Forelimb muscle (tissue), 1 donor: ENCODE results near the gene OPA1. TPM values are rescaled to one million over a fixed set of nuclear protein-coding genes. Genes with fewer than 3 reads are reported as not detected.
"Not testable (repeated sequence)": the region's sequence is repeated elsewhere in the genome, so short reads cannot be mapped to it uniquely, and the experiment has no call there.

Experiments used
- DNase-seq: peaks from one replicate; pipeline ENCODE4 v3.0.0-alpha.2; 2013; ENCODE audit warnings: low read depth
- polyA plus RNA-seq: library from polyadenylated mRNA; unstranded; fragments of 120-200 nt; gene quantifications from one replicate; pipeline ENCODE4 v1.2.1, GENCODE V29; 2013; ENCODE audit not compliant: insufficient read length

OPA1 gene
- polyA plus RNA-seq, 1 donor: 47.9 TPM

DNA sequence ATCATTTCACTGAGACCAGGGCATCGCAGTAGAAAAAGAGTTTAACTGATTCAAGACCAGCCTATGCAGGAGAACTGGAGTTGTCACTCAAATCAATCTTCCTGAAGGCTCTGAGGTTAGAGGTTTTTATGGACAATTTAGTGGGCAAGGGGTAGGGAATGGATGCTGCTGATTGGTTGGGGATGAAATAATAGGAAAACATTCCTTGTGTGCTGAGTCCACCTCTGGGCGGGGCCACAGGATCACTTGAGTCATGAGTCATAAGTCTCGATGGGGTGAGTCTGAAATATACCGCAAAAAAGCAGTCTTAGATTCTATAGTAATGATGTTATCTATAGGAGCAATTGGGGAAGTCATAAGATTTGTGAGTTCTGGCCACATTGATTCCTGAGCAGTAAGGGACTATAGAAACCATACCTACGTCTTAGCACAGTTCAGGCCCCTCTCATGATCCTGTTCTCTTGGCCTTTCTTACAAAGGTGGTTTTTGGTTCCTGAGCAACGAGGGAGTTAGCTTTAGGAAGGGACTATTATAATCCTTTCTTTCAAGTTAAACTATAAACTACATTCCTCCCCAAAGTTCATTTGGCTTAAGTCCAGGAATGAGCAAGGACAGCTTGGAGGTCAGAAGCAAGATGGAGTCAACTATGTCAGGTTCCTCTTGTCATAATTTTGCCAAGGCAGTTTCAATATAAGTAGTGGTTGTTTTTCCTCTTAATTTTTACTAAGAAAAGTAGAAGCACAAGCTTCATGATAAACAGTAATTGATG is 2.7 kb upstream of the OPA1 start:
- DNase-seq: no peak

GRCh38 chr3:193593668-193594030 is 641 bp downstream of the OPA1 start:
- peak; percentile 9 for DNase-seq

DNA sequence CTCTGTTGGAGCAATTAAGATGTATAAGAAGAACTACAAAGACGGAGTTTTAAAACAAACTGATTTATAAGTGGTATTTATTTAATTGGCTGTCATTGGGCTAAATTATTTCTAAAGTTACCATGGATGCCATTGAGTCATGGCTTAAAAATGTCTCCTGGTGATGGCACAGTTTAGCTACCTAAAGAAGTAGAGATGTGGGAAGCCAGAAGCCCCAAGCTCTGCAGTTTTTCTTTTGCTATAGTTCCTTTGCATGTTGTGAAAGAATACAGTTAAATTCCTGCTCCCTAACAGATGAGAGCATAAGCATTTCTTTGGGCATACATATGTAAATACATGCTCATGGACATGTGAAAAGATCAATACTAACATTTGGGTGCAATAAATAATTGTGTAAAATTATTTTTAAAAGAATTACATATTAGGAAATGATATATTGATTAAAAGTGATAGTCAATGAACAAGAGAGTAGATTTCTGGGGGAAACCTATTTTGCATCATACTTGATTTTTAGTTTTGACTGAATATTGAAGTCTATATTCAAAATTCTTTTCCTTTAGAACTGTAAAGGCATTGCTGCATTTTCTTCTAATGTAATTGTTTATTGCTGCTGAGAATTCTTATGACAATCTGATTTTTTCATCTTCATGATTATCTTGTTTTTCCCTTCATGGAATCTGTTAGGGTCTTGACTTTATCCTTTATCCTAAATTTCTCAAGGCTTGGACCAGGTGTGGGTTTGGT is 2.1 kb downstream of the OPA1 start:
- DNase-seq: no peak

DNA sequence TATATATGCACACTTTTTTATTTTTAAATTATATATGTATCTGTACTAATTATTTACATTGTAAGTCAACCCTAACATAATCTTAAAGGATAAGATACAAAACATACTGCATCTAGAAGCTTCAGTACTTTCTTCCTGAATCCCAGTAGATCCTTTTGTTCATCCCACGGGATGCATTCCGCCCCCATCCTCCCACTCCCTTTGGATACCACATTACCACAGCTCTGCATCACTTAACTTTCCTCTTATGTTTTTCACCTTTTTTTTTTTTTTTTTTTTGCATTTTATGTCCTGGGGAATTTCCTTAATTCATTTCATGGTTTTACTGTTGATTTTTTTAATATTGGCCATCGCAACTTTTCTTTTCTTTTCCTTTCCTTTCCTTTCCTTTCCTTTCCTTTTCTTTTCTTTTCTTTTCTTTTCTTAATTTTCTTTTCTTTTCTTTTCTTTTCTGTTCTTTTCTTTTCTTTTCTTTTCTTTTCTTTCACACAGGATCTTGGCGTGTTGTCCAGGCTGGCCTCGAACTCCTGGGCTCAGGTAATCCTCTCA is 3.0 kb downstream of the OPA1 start:
- DNase-seq: no peak

- DNase-seq: no peak
Measured at GRCh38 chr3:193598202-193598601, 5.2 kb downstream of the OPA1 start.

DNA sequence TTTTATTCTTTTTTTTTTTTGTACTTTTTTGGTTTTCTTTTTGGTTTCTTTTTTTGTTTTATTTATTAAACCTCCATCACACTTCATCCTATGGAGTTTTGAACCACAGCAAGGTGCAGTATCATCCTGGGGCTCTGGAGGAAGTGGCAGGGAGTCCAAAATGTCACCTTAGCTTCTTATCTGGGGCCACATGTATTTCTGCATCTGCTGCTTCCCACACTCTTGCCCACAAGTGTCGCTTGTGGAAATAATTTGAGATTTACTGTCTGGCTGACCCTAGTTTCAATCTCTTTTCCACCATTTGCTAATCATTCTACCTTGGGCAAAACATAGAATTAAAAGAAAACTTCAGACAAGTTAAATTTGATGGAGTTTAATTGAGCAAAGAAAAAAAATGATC is 6.4 kb downstream of the OPA1 start:
- no peak for DNase-seq

GRCh38 chr3:193605876-193606275 is 12.9 kb downstream of the OPA1 start:
- no peak for DNase-seq

- not testable (repeated sequence) for DNase-seq
Measured at GRCh38 chr3:193606892-193607291, 13.9 kb downstream of the OPA1 start.

- DNase-seq: not testable (repeated sequence)
Measured at GRCh38 chr3:193610516-193610915, 17.5 kb downstream of the OPA1 start.

GRCh38 chr3:193614430-193614829 is 21.4 kb downstream of the OPA1 start:
- no peak for DNase-seq

- no peak for DNase-seq
Measured at GRCh38 chr3:193617628-193618027, 24.6 kb downstream of the OPA1 start.

DNA sequence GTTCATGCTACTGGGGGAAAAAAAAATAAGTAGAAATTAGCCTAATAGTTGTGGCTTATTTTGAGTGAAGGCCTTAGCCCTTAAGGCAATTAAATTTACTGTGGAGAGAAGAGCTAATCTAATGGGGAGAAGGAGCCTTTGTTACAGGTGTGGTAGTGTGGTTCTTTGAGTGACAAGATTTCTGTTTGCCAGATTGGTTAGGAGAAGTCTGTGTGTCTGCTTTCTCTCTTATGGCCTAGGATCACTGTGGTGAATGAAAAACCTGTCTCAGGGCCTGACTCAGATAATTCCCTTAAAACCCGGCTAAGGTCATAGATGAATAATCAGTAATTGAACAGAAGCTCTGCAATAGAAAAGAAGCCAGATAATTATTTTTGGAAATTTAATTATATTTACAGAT is 27.0 kb downstream of the OPA1 start:
- DNase-seq: no peak

DNA sequence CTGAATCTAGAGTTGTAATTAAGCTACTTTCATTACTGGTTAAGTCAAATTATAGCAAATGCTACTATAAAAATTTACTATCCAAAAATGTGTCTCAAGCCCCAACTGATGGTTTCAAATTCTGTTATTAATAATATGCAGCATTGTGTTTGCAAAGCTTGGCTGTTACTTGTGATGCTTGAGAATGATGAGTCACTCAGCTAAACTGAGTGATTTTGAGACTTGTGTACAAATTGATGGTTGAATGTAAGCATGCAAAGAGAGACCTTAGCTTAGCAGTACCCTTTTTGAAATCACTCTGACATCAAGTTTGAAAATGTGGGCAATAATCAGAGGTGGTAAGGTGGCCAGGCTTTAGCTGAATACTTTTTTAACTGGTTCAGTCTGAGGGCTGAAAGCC is 27.6 kb downstream of the OPA1 start:
- DNase-seq: no peak

GRCh38 chr3:193621127-193621526 is 28.1 kb downstream of the OPA1 start:
- no peak for DNase-seq

DNA sequence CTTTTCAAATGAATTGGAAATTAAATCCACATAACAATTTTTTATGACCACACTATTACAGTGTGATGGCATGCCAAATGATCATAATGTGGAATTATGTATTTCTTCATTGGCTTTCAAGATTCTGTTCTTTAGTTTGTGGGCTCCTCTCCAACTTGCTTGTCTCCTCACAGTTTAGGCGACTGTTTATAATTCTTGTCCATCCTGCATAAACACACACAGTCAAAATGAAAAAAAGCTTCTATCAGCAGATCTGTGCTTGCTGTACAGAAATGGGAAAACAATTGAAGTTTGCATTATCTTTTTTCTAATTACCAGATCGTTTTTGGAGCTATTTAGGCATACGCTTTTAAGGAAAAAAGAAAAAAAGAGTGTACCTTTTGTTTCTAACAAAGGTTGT is 37.0 kb downstream of the OPA1 start:
- no peak for DNase-seq

DNA sequence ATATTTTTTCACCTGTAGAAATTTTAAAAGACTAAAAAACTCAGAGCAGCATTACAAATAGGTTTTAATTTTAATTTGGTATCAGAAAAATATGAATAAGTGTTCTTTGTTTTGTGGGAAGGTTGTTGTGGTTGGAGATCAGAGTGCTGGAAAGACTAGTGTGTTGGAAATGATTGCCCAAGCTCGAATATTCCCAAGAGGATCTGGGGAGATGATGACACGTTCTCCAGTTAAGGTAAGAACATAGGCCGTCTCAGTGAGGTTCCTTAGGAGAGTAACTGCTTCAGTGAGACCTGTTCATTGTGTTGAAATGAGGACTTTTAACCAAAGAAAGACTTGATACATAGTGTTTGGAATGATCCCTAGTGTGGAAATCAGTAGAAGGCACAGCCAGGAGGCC is 44.8 kb downstream of the OPA1 start:
- DNase-seq: no peak

GRCh38 chr3:193638833-193639232 is 45.8 kb downstream of the OPA1 start:
- DNase-seq: no peak

GRCh38 chr3:193640165-193640715 is 47.2 kb downstream of the OPA1 start:
- DNase-seq: no peak

- DNase-seq: no peak
Measured at GRCh38 chr3:193640728-193641439, 47.9 kb downstream of the OPA1 start.

DNA sequence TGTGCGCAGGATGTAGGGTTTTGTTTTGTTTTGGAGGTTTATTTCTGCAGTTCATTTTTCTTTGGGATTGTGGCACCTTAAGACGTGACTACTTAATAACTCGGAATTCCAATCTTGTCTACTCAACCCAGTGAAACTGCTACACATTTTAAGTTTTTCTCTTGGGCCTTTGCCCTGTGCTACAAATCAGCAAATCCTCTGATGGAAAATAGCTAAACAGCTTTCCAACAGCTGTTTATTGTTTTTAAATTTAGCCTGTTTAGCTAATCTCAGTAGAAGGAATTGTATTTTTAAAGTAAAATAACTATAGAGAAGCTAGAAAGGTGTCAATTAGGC is 48.4 kb downstream of the OPA1 start:
- DNase-seq: no peak

DNA sequence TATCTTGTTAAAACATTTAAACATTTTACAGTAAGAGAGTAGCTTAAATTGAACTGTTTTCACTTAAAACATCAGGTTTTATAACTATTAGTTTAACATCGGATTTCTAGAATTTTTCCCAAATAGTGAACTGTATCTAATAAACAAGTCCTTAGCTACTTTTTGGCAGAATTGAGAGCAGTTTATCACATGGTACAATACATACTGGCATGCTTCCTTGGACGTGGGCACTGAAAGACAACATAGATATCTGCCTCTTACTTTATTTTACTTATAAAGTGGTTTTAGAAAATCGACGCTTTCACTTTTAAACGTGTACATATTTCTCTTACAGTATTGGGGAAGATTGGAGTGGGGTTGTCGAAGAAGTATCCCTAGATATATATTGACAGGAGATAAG is 52.8 kb downstream of the OPA1 start:
- DNase-seq: no peak

GRCh38 chr3:193648542-193649076 is 55.6 kb downstream of the OPA1 start:
- DNase-seq: no peak
